ENCODE data around the gene WDR20.

WDR20 gene

DNA sequence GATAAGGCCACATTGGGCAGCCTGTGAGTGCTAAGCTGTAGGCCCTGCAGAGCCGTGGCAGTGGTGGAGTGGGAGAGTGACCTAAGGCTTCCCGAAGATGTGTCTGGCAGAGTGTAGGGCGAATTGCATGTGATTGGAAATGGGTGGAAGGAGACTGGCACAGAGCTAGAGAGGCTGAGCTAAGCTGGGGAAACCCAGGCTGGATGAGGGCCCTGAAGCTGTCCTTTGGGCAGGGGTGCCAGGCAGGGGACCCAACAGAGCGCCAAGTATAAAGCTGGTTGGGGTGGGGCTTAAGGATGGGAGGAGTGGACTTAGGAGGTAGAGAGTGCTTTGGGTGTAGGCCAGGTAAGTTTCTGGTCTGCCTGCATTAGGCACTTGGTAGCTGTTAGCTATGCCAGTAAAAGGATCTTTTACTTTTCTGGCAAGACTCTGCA, 47.9 kb downstream of the WDR20 start:
- no peak for DNase-seq
- in situ Hi-C loops (cut with HindIII; ENCODE audit: low pct_ligation_motif_present, low pct_unique_long_range_greater_than_20kb, low sequenced_read_pairs): no loop called here

DNA sequence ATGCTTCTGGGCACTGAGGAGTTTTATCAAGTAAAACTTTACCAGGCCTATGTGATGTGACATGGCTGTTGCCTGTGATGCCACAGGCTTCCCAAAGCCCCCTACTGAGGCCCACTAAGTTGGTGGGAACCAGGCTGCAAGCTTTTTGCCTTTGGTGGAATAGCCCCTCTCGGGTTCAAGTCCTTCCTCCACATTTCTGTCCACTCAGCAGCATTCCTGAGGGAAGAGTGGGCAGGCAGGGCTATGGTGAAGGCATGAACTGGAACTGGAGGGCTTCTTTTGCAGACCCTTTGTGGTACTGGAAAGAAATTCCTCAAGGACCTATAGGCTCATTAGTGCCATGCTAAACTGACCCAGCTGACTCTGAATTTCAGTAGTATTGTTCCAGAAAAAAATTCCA, 48.5 kb downstream of the WDR20 start:
- DNase-seq: no peak
- in situ Hi-C loops (cut with HindIII; ENCODE audit: low pct_ligation_motif_present, low pct_unique_long_range_greater_than_20kb, low sequenced_read_pairs): no loop called here

DNA sequence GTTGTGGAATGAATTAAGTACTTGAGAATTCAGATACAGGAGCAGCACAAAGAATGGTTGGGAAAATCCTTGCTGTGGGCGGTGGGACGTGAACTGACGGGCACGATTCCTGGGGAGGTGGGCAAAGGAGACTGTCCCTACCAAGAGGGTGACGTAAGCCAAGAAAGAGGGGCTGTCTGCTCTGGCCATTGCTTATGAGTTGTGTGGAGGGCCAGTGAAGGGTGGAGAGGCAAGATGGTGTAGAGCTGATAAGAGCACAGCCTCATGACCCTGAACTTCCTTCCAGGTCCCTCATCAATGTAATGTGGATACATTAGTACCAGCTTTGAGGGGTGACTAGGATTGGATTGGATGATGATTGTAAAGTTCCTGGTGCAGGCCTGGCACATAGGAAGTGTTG, 50.2 kb downstream of the WDR20 start:
- DNase-seq: no peak
- in situ Hi-C loops (cut with HindIII; ENCODE audit: low pct_ligation_motif_present, low pct_unique_long_range_greater_than_20kb, low sequenced_read_pairs): no loop called here

DNA sequence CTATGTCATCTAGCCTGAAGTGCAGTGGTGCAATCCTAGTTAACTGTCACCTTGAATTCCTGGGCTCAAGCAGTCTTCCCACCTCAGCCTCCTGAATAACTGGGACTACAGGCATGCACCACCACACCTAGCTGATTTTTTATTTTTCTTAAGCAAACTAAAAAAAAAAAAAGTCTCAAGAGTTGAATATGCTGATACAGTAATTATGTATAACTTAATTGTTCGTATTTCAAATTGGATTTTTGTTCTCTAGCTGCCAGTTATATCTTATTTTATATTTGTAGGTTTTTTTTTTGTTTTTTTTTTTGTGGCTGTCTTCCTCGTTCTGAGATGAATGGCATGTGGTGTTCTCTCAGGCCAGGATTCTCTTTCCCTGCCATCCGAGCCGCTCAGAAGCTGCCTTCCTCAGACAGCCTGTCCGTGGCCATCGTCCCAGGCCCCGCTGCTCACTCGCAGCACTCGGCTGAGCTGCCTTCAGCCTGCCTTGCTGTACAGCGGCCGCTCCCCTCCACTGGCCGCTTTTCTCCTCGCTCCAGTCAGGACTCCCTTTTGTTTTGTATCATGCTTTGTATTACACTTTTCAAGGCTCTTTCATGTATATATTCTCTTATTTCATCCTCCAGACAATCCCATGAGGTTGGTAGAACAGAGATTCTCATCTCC, 53.3 kb downstream of the WDR20 start:
- in situ Hi-C loops (cut with HindIII; ENCODE audit: low pct_ligation_motif_present, low pct_unique_long_range_greater_than_20kb, low sequenced_read_pairs): no loop called here
- DNase-seq: no peak

DNA sequence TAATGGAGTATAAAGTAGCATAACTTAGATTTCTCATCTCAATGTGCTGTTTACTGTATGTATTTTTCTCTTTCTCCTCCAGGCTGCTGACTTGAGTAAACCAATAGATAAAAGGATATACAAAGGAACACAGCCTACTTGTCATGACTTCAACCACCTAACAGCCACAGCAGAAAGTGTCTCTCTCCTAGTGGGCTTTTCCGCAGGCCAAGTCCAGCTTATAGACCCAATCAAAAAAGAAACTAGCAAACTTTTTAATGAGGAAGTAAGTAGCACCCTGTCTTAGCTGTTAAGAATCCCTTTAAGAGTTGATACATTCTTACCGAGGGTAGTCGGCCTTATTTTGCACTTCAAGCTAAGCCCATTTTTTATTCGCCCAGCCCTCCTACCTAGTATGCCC, 55.2 kb downstream of the WDR20 start:
- in situ Hi-C loops (cut with HindIII; ENCODE audit: low pct_ligation_motif_present, low pct_unique_long_range_greater_than_20kb, low sequenced_read_pairs): no loop called here
- no peak for DNase-seq

DNA sequence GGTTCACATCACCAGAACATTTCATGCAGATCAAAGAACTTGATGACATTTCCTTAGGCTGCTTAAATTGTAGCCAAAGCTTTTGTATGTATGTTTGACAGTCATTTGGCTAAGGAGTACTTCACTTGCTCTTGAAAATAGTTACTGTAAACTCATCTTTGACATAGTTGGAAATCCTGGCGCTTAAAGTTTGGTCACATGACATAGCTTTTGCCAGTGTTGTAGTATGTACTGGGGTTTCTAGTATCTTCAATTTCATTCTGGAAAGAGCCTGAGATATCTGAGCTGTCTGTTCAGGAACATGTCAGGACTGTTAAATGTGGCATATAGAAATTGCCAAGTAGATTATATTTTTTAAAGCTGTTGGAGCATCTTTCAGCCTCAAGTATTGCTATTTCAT, 55.7 kb downstream of the WDR20 start:
- in situ Hi-C loops (cut with HindIII; ENCODE audit: low pct_ligation_motif_present, low pct_unique_long_range_greater_than_20kb, low sequenced_read_pairs): no loop called here
- no peak for DNase-seq

DNA sequence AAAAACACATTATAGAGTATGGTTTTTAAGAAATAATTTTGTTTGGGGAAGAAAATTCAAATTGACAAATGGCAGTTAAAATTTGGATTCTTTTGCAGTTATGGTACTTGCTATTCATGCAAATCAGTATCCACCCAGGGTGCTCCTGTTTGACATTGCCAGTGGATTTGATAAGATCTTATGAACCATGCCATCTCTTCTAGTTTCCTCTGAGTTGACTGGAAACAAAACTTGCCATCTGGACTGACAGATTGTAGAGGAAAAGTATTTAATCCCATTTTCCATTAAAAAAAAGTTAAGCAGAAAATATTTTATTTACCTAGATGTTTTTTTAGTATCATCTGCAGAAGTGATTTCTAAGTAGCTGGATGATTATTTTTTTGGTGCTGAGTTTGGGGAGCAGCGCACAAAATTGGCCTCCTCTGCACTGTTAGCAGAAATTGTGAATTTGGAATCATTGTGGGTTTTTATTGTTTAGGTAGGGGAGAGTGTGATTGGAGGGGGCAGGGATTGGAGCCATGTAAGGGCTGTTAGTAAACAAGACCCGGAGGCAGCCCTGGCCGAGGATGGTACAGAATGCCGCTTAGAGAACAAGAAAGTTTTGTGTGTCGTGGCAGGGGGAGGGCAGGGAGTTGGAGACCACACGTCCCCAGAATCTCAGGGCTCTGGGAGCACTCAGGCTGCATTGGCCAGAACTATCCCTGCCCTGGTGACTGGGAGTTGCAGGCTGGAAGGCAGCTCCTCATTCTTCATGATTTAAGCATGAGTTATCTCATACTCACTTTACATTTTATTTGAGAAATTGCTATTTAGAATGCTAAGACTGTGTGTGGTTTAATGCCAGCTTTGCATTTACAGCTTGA, 56.6 kb downstream of the WDR20 start:
- in situ Hi-C loops (cut with HindIII; ENCODE audit: low pct_ligation_motif_present, low pct_unique_long_range_greater_than_20kb, low sequenced_read_pairs): no loop called here
- DNase-seq: no peak

DNA sequence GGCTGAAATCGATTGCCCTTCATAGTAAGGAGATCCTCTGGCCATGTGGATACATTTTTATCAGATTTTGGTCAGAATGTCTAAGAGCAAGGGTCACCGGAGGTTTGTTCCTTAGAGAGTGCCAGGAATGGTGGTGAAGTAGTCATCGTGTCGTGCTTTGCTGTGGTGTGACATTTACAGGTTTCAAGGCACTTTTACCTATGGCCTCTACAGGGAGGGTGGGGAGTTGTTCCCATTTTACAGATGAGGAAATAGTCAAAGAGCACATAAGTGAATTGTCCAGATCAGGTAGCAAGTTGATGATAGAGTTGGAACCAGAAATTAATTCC, 57.2 kb downstream of the WDR20 start:
- in situ Hi-C loops (cut with HindIII; ENCODE audit: low pct_ligation_motif_present, low pct_unique_long_range_greater_than_20kb, low sequenced_read_pairs): no loop called here
- no peak for DNase-seq

DNA sequence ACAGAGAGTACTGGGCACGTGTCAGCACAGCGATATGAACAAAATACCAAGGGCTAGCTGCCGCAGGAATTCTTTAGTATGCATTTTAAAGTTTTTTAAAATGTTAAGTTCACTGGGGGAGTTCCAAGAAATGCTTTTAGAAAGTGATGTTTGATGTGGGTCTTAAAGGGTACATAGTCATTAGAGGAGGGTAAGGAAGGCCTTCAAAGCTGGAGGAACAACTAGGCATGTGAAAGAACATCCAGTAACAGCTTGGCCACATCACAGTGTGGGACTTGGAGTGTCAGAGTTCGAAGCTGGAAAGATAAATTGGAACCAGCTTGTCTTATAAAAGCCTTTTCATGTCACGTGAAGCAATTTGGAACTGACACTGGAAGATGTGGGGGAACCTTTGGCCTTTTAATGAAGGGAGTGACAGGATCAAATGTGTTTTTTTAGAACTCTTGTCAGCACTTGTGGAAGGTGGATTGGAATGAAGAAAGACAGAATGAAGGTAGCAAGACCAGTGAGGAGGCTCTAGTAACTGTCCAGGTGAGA, 57.7 kb downstream of the WDR20 start:
- DNase-seq: no peak
- in situ Hi-C loops (cut with HindIII; ENCODE audit: low pct_ligation_motif_present, low pct_unique_long_range_greater_than_20kb, low sequenced_read_pairs): no loop called here

DNA sequence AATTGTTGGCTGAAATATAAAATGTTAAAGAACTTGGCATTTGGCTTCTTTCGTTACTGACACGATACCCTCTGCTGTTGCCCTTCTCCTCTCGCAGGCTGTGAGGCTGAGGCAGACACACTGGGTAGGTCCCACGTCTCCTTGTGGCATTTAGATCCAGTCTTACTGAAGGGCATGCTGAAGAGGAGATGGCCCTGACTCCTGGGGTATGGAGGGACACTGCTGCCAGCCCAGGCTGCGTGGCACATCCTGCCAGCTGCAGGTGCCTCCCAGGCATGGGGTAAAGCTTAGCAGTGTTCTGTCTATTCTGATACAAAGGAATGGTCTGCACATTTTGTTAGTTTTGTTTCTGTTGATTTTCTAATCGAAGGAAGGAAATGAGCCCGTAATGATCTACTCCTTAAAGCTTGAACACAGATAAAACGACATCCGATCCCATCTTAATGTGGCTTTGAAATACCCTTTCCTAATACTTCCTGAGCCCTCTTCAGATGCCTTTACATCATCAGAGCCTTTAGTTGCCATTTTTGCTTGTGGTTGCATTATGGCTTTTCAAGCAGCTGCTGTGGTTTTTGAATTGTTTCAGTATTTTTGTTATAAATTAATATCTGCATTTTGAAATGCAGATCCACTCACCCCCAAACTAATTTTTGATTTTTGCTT, 61.1 kb downstream of the WDR20 start:
- in situ Hi-C loops (cut with HindIII; ENCODE audit: low pct_ligation_motif_present, low pct_unique_long_range_greater_than_20kb, low sequenced_read_pairs): no loop called here
- DNase-seq: no peak

DNA sequence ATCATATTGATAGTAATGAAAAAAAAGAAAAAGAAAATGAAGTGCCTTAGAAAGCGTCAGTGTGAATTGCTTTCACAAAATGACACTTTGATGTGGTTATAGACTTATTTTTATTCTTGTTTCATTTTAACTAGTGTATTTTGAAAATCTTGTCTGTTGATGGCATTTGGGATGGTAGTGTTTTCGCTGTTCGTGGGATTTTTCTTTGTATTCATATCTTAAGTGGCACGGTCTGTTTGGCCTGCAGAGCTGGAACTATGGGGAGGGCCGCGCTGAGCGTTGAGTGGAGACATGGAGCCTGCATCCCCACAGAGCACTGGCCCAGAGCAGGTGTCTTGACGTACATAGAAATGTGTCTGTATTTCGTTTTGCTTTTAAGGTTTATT, 61.6 kb downstream of the WDR20 start:
- in situ Hi-C loops (cut with HindIII; ENCODE audit: low pct_ligation_motif_present, low pct_unique_long_range_greater_than_20kb, low sequenced_read_pairs): no loop called here
- no peak for DNase-seq

DNA sequence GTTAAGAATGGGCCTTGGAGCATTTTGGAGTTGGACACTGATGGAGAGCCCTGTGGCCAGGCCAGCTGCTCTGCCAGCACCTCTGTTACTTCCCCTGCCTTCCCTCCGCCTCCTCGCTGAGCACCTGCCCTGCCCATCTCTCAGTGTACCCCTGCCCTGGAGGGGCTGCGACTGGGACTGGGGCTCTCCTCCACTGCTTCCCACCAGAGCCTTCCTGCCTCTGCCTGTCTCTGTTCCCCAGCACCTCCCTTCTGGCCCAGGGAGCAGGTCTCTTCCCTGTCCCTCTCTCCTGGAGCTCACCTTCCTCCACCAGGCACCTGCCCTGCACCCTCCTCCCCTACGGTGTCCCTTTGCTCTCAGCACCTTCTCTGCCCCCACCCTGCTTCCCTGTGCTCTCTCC, 62.1 kb downstream of the WDR20 start:
- in situ Hi-C loops (cut with HindIII; ENCODE audit: low pct_ligation_motif_present, low pct_unique_long_range_greater_than_20kb, low sequenced_read_pairs): no loop called here
- no peak for DNase-seq

DNA sequence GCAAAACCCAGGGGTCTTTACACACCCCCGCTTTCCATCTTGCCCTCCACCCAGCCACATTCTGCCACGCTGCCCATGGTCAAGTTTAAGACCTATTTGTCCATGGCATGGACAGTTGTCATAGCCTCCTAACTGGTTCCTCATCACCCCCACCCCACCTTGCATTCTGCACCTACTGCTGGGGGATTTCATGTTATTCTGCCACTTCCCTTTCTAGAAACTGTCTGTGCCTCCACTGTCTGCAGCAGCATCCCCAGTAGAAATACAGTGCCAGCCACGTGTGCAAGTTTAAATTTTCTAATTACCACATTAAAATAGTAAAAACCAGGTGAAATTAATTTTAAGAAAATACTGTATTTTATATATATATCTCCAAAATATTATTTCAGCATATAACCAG, 63.2 kb downstream of the WDR20 start:
- in situ Hi-C loops (cut with HindIII; ENCODE audit: low pct_ligation_motif_present, low pct_unique_long_range_greater_than_20kb, low sequenced_read_pairs): no loop called here
- no peak for DNase-seq

DNA sequence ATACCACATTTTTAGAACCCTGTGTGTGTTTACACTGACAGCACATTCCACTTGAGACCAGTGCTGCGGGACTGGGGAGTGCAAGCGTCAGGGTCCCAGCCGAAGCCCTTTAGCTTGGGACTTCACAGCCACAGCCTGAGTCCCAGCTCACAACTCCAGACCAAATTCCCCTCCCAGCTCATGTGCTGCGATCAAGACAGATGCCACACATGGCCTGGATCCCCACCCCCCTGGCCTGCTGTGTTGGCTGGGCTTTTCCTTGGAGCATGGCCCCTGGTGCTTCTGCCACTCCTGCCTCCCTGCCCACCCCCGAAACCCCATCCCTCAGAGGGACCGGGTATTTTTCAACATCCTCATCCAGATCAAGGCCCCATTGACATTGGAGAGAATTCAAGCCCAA, 63.7 kb downstream of the WDR20 start:
- in situ Hi-C loops (cut with HindIII; ENCODE audit: low pct_ligation_motif_present, low pct_unique_long_range_greater_than_20kb, low sequenced_read_pairs): no loop called here
- DNase-seq: no peak

DNA sequence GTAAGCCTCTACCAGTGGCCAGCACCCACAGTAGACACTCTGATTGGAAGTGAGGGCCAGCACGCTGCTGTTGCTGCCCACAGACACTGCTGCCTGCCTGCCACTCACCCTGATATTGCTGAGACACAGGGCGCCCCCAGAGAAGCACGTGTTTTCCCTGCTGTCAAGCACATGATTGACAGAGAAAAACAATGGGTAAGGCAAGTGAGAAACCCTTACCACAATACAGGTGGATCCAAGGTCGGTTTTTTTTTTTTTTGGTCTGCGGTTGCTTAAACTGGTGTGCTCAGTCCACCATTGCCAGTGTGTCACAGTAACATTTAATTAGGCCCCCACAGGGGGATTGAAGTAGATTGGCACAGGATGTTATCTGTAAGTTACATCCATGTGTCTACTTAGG, 65.9 kb downstream of the WDR20 start:
- DNase-seq: no peak
- in situ Hi-C loops (cut with HindIII; ENCODE audit: low pct_ligation_motif_present, low pct_unique_long_range_greater_than_20kb, low sequenced_read_pairs): no loop called here

DNA sequence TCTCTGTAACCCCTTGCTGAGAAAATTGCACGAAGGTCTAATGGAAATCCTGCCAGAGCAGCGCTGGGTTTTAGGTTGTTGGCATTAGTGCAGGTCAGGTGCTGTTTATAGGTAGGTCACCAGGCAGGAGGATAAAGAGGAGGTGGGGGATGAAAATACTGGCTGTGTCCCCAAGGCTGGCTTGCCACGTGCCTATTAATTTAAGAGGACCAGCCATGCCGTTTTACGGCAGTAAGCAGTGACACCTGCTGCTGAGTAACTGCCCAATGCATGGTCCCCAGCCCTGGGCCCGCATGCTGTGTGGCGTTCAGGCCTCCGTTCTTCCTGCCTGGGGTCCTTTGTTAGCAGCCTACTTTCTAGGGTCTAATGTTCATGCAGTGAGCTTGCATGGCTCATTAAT, 67.2 kb downstream of the WDR20 start:
- DNase-seq: no peak
- in situ Hi-C loops (cut with HindIII; ENCODE audit: low pct_ligation_motif_present, low pct_unique_long_range_greater_than_20kb, low sequenced_read_pairs): no loop called here

DNA sequence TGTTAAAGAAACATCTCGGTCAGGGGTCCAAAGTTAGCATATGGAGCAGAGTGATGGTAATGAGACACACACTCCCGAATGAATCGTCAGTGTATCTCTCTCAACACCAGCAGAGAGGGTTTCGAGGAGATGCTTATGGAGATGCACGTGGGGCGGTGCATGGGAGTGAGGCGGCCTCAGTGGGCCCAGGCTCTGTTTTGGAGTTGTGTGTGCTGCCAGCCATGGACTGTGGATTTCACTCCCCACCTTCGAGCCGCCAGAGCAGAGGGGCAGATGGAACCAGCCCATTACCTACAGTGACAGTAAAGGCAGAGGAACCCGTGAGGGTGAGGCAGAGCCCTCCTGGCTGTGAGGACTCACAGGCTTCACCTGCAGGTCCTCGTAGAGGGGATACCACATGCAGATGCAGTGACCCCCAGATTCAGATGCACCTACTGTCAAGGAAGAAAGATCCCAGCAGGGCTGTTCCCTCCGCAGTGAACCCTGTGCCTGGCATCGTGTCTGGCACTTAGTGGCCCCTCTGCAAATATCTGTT, 68.2 kb downstream of the WDR20 start:
- in situ Hi-C loops (cut with HindIII; ENCODE audit: low pct_ligation_motif_present, low pct_unique_long_range_greater_than_20kb, low sequenced_read_pairs): no loop called here
- DNase-seq: no peak

DNA sequence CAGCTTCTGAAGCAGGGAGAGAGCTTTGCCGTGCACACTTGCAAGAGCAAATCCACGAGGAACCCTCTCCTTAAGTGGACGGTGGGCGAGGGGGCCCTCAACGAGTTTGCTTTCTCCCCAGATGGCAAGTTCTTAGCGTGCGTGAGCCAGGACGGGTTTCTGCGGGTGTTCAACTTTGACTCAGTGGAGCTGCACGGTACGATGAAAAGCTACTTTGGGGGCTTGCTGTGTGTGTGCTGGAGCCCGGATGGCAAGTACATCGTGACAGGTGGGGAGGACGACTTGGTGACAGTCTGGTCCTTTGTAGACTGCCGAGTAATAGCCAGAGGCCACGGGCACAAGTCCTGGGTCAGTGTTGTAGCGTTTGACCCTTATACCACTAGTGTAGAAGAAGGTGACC, 69.0 kb downstream of the WDR20 start:
- no peak for DNase-seq
- in situ Hi-C loops (cut with HindIII; ENCODE audit: low pct_ligation_motif_present, low pct_unique_long_range_greater_than_20kb, low sequenced_read_pairs): no loop called here

DNA sequence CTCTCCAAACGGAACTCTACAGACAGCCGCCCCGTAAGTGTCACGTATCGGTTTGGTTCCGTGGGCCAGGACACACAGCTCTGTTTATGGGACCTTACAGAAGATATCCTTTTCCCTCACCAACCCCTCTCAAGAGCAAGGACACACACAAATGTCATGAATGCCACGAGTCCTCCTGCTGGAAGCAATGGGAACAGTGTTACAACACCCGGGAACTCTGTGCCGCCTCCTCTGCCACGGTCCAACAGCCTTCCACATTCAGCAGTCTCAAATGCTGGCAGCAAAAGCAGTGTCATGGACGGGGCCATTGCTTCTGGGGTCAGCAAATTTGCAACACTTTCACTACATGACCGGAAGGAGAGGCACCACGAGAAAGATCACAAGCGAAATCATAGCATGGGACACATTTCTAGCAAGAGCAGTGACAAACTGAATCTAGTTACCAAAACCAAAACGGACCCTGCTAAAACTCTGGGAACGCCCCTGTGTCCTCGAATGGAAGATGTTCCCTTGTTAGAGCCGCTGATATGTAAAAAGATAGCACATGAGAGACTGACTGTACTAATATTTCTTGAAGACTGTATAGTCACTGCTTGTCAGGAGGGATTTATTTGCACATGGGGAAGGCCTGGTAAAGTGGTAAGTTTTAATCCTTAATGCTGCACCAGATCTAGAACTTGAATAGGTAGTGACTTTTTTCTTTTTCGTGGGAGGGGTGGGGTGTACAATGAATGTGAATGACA, 69.7 kb downstream of the WDR20 start:
- DNase-seq: peak; percentile 42
- in situ Hi-C loops (cut with HindIII; ENCODE audit: low pct_ligation_motif_present, low pct_unique_long_range_greater_than_20kb, low sequenced_read_pairs): no loop called here

All from ACHN (cell line).